Measurements from ENCODE around the gene IQGAP1. TPM values are rescaled to one million over a fixed set of nuclear protein-coding genes. Genes with fewer than 3 reads are reported as not detected.

IQGAP1 gene
- total and polyA plus RNA-seq, 9 of the 15 experiments (the other 6 are each of a cell fraction or from before 2014, with no cell fraction given): 37.6 to 143 (median 77.7) TPM

GRCh38 chr15:90529371-90530249 is 141.6 kb downstream of the IQGAP1 start, which contains the start of gene CRTC3 (continued):
- no peak for TF ChIP-seq PKNOX1 (IDR thresholded peaks at IDR 0.05)
- 0 out of 4 replicates have a peak, but pooled peaks of 1 of the 2 experiments have one; percentile 0 for TF ChIP-seq ZNF639 (CRISPR knock-in tag; conservative IDR thresholded peaks at IDR 0.05 in 1 of 2, IDR thresholded peaks at IDR 0.05 in 1 of 2)
- peak; percentile 86; the same call in 1 of the 2 replicates for TF ChIP-seq PHF8 (IDR thresholded peaks at IDR 0.05; ENCODE audit: borderline replicate concordance, low read length)
- peak; percentile 68 for TF ChIP-seq RBBP5 (IDR thresholded peaks at IDR 0.05; ENCODE audit: borderline replicate concordance, insufficient read depth, low read length, poor library complexity, severe bottlenecking)
- no peak for TF ChIP-seq ZBTB2 (IDR thresholded peaks at IDR 0.05)
- peak; percentile 65 for TF ChIP-seq CXXC5 (CRISPR knock-in tag; IDR thresholded peaks at IDR 0.05)
- peak; percentile 14; the same call in 1 of the 2 replicates for TF ChIP-seq MAX (CRISPR knock-in tag; IDR thresholded peaks at IDR 0.05)
- no peak for TF ChIP-seq POLR3G (IDR thresholded peaks at IDR 0.05; ENCODE audit: extremely low read depth, insufficient read length, insufficient replicate concordance)
- no peak for TF ChIP-seq ATF1 (CRISPR knock-in tag; IDR thresholded peaks at IDR 0.05)
- peak; percentile 24; the same call in 1 of the 2 replicates for TF ChIP-seq ATF1 (tag; IDR thresholded peaks at IDR 0.05)
- TF ChIP-seq SRF (CRISPR knock-in tag; IDR thresholded peaks at IDR 0.05): no peak
- TF ChIP-seq SMAD4 (CRISPR knock-in tag; conservative IDR thresholded peaks at IDR 0.05): peak; percentile 71
- TF ChIP-seq NR2C2 (CRISPR knock-in tag; IDR thresholded peaks at IDR 0.05): no peak
- peak; percentile 75 for TF ChIP-seq NR2C2 (tag; IDR thresholded peaks at IDR 0.05)
- peak; percentile 45 for TF ChIP-seq CCNT2 (IDR thresholded peaks at IDR 0.05; ENCODE audit: borderline replicate concordance, extremely low read depth, insufficient read length, low read depth, low read length)
- TF ChIP-seq NR2C1 (IDR thresholded peaks at IDR 0.05): no peak
- peak; percentile 16; the same call in 1 of the 2 replicates for TF ChIP-seq NR2C1 (tag; IDR thresholded peaks at IDR 0.05)
- TF ChIP-seq ETS1 (conservative IDR thresholded peaks at IDR 0.05; ENCODE audit: control insufficient read depth, low read depth, low read length): 0 out of 2 replicates have a peak, but pooled peaks have one; percentile 46
